OCI-M2 (cell line): ENCODE measurements around the gene ZNRF4.

Experiments
- DNase-seq: peaks from one replicate; lab custom pipeline; 2025; ENCODE audit not compliant: unreplicated experiment; lab: John Stamatoyannopoulos, UW

ZNRF4 gene

DNA sequence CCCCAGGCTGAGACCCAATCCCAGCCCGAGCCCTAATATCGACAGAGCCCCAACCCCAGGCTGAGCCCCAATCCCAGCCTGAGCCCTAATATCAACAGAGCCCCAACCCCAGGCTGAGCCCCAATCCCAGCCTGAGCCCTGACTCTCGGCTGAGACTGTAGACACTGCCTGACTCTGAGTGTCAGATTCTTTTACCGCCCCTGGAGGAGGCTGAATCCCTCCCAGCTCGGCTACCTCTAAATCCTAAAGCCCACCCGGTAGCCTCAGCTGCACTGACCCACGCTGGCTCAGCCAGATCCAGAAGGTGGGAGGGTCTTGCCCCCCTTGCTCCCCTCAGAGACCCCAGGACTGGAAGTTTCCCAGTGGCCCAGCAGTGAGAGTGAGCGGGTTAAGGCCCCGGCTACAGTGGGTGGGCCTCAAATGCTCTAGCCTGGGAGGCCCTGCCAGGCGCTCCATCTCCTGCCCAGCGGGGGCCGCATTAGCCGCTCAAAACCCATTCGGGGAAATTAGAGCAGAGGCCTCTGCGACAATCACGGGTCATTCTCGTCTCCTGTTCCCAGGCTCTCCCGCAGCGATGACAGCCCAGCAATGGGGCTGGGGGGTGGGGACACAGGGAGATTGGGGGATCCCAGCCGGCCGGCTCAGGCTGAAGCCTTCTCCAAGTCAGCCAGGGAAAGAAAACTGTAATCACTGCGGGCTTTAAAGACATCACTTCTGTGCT lies 43.8 kb downstream of the ZNRF4 start:
- no peak for DNase-seq

DNA sequence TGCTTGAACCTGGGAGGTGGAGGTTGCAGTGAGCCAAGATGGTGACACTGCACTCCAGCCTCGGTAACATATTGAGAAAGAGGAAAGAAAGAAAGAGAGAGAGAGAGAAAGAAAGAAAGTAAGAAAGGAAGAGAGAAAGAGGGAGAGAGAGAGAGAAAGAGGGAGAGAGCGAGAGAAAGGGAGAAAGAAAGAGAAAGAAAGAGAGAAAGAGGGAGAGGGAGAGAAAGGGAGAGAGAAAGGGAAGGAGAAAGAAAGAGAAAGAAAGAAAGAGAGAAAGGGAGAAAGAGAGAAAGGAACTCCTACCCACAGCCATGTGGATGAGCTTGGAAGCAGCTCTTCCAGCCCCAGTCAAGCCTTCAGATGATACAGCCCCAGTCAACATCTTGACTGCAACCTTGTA lies 46.7 kb downstream of the ZNRF4 start:
- no peak for DNase-seq

DNA sequence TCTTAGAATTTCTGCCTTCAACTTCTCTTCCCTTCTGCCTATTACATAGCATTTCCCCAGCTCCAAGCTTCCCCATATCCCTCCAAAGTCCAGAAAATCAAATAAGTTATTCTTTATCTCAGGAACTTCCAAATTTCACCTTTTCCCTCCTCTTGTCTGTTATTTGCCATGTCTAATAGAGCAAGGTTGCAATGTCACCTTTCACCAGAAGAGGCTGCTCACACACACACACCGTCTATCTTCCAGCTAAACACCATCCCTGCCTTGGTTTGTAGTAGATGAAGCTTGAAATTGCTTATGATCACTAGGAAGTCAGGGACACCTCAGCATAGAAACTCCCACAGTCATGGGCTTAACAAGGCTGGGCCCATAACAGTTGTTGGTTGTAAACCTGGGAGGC lies 48.4 kb downstream of the ZNRF4 start:
- DNase-seq, result no peak

GRCh38 chr19:5504114-5504513 lies 48.9 kb downstream of the ZNRF4 start:
- DNase-seq, result no peak
